ENCODE data around the gene NF1.

DNA sequence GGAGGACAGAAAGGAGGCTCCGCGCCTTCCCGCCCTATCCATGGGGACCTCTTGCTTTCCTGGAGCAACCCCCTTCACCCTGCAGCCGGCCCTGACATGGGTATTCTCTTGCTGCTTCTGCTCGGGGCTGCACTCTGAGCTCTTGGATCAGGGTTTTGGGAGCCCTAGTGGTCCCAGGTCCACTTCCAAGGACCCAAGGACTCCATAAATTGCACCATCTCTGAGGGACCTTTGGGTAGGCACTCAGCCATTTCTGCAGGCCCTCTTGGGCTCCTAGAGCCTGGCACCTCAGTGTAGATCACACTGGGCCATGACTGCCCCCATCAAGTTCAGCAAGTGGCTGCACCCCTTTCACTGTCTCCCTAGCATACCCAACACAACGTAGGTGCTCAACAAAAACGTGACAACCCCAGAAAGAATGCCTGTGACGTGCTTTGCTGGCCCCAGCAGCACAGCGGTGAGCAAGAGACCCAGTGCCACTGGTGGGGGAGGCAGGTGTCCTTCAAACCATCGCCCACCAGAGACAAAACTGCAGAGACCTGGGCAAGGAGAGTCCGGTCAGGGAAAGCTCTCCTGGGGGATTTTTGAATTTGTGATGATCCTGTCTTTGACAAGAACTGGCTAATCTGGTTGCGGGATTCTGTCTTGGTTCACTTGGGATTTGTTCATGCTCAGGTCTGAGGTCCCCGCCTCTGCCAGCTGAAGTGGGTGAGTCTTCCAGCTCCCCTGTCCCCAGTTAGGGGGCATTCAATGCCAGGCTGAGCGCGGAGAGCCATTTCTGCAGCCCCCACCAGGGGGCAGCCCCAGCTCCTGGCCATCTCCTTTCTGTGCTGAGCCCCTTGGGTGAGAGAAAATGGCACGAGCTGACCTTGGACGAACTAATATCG lies 294.2 kb downstream of the NF1 start:
- TF ChIP-seq CTCF (IDR thresholded peaks at IDR 0.05) (peak; percentile 77), EZH2 (IDR thresholded peaks at IDR 0.05; ENCODE audit: borderline replicate concordance, insufficient read depth, low read depth, low read length, poor library complexity, severe bottlenecking) (no peak)
